Measurements from ENCODE around the gene PTPN9.

PTPN9 gene

DNA sequence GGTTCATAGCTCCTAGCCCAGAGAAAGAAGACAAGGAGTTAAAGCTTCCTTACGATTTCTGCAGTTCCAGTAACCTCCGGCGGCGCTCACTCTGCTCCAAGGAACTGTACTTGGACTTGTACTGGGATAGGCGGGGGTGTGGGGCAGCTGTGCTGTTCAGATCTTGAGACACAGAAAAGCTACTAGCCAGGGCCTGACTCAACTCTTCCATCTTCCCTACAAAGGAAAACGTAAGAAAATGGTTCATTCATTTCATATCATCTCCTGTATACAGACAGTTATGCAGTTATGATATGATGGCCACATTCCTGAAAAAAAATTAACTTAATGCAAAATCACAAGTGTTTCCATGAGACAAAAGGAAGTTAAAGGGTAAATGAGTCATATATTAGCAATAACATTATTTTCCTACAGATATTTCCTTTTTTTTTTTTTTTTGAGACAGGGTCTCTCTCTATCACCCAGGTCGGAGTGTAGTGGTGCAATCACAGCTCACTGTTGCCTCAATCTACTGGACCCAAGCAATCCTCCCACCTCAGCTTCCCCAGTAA lies 41.8 kb upstream of the PTPN9 start:
- TF ChIP-seq, protein P1, sequence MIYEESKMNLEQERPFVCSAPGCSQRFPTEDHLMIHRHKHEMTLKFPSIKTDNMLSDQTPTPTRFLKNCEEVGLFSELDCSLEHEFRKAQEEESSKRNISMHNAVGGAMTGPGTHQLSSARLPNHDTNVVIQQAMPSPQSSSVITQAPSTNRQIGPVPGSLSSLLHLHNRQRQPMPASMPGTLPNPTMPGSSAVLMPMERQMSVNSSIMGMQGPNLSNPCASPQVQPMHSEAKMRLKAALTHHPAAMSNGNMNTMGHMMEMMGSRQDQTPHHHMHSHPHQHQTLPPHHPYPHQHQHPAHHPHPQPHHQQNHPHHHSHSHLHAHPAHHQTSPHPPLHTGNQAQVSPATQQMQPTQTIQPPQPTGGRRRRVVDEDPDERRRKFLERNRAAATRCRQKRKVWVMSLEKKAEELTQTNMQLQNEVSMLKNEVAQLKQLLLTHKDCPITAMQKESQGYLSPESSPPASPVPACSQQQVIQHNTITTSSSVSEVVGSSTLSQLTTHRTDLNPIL (CRISPR knock-in tag; IDR thresholded peaks at IDR 0.05; ENCODE audit: low read depth) = no peak
- TF ChIP-seq, protein P2, sequence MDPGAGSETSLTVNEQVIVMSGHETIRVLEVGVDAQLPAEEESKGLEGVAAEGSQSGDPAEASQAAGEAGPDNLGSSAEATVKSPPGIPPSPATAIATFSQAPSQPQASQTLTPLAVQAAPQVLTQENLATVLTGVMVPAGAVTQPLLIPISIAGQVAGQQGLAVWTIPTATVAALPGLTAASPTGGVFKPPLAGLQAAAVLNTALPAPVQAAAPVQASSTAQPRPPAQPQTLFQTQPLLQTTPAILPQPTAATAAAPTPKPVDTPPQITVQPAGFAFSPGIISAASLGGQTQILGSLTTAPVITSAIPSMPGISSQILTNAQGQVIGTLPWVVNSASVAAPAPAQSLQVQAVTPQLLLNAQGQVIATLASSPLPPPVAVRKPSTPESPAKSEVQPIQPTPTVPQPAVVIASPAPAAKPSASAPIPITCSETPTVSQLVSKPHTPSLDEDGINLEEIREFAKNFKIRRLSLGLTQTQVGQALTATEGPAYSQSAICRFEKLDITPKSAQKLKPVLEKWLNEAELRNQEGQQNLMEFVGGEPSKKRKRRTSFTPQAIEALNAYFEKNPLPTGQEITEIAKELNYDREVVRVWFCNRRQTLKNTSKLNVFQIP (CRISPR knock-in tag; IDR thresholded peaks at IDR 0.05; ENCODE audit: borderline replicate concordance, low read depth) = no peak
- TF ChIP-seq ISL1 (CRISPR knock-in tag; IDR thresholded peaks at IDR 0.05) (no peak), PPARA (CRISPR knock-in tag; IDR thresholded peaks at IDR 0.05; ENCODE audit: borderline replicate concordance) (no peak), ZFP3 (CRISPR knock-in tag; IDR thresholded peaks at IDR 0.05) (no peak)
- ATAC-seq = peak; percentile 82

DNA sequence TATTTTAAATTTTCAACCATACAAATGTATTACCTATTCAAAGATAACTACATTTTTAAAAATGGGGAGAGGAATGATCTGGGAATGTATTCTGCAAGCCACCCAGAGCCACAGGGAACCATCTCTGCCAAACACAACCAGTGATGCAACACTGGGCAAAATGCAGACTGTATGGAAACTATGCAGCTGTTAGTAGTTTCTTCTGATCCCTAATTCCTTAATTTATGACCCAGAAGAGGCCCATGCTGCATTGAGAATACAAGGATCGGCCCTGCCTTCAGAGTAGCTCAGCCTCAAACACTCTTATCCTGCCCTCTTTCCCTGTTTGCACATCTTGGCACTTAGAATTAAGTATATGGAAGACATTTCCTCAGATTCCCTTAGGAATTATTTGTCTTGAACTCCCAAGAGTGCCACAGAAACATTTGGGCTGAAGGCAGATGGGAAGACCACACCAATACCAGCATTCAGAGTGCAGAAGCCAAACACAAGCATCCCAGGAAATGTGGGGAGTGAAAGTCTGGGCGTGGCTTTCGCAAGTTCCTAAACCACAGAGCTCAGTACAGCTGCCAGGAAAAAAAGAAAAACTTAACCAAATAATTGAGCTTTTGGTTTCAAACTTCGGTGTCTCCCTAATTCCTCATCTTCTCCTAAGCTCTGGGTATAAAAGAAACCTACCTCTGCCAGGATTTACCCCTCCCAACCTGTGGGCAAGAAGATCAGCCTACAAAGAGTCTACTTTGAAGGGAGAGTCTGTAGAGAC lies 41.1 kb upstream of the PTPN9 start:
- peak; percentile 5; the same call in 1 of the 3 replicates for ATAC-seq
- TF ChIP-seq ISL1 (CRISPR knock-in tag; IDR thresholded peaks at IDR 0.05) (no peak), ZFP3 (CRISPR knock-in tag; IDR thresholded peaks at IDR 0.05) (no peak), ZNF565 (CRISPR knock-in tag; conservative IDR thresholded peaks at IDR 0.05; ENCODE audit: low read depth) (no peak), GLIS3 (CRISPR knock-in tag; IDR thresholded peaks at IDR 0.05) (no peak), OSR1 (CRISPR knock-in tag; IDR thresholded peaks at IDR 0.05) (no peak), ZFP30 (CRISPR knock-in tag; IDR thresholded peaks at IDR 0.05) (no peak), PPARA (CRISPR knock-in tag; IDR thresholded peaks at IDR 0.05; ENCODE audit: borderline replicate concordance) (no peak), TCF4 (CRISPR knock-in tag; IDR thresholded peaks at IDR 0.05; ENCODE audit: borderline replicate concordance) (no peak), ESRRG (CRISPR knock-in tag; IDR thresholded peaks at IDR 0.05) (no peak), ARNTL (CRISPR knock-in tag; IDR thresholded peaks at IDR 0.05; ENCODE audit: borderline replicate concordance, low read depth) (no peak)
- TF ChIP-seq, protein P2 (CRISPR knock-in tag; IDR thresholded peaks at IDR 0.05; ENCODE audit: borderline replicate concordance, low read depth) = no peak
- TF ChIP-seq, protein P3, sequence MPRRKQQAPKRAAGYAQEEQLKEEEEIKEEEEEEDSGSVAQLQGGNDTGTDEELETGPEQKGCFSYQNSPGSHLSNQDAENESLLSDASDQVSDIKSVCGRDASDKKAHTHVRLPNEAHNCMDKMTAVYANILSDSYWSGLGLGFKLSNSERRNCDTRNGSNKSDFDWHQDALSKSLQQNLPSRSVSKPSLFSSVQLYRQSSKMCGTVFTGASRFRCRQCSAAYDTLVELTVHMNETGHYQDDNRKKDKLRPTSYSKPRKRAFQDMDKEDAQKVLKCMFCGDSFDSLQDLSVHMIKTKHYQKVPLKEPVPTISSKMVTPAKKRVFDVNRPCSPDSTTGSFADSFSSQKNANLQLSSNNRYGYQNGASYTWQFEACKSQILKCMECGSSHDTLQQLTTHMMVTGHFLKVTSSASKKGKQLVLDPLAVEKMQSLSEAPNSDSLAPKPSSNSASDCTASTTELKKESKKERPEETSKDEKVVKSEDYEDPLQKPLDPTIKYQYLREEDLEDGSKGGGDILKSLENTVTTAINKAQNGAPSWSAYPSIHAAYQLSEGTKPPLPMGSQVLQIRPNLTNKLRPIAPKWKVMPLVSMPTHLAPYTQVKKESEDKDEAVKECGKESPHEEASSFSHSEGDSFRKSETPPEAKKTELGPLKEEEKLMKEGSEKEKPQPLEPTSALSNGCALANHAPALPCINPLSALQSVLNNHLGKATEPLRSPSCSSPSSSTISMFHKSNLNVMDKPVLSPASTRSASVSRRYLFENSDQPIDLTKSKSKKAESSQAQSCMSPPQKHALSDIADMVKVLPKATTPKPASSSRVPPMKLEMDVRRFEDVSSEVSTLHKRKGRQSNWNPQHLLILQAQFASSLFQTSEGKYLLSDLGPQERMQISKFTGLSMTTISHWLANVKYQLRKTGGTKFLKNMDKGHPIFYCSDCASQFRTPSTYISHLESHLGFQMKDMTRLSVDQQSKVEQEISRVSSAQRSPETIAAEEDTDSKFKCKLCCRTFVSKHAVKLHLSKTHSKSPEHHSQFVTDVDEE (CRISPR knock-in tag; IDR thresholded peaks at IDR 0.05) = no peak
- TF ChIP-seq, protein P1 (CRISPR knock-in tag; IDR thresholded peaks at IDR 0.05; ENCODE audit: low read depth) = no peak

DNA sequence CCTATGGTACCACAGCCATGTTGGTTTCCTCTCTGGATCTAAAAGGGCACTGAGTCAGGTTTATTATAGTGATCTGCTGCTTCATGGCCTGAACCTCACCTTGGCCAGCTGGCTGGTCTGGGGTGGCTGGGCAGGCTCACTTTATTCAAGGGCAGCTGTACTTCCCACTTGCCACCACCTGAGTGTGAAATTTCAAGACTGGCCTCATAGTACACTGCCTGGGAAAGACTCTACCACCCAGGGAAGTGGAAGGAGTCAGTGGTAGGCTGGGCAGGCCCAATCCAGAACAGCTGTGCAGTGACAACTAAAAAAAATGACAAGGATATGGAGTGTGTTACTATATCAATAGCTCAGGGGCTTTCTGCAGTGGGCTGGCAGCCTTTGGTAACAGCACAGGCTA lies 37.7 kb upstream of the PTPN9 start:
- TF ChIP-seq, protein P2 (CRISPR knock-in tag; IDR thresholded peaks at IDR 0.05; ENCODE audit: borderline replicate concordance, low read depth) = no peak
- TF ChIP-seq, protein P3 (CRISPR knock-in tag; IDR thresholded peaks at IDR 0.05) = no peak
- no peak for ATAC-seq

All from SK-N-SH treated with all-trans-retinoic acid at 6 μM for 48 hours (cell line).